Measurements from ENCODE around the gene LYRM4.

The LYRM4 gene

GRCh38 chr6:5191722-5192121, 69.0 kb downstream of the LYRM4 start:
- no peaks in the 10 kb centered on the region for H3K27me3 ChIP-seq (ENCODE audit: control insufficient read depth, insufficient read depth, low read length)
- H3K4me3 ChIP-seq (ENCODE audit: low read length): no peak overlapping the region
- no peak overlapping the region for H3K27ac ChIP-seq (ENCODE audit: low read depth, low read length)
- no peaks in the 10 kb centered on the region for H3K4me1 ChIP-seq (ENCODE audit: control insufficient read depth, insufficient read depth, low read length)
- no peak overlapping the region for H3K9ac ChIP-seq (ENCODE audit: low read length)
- H3K36me3 ChIP-seq (ENCODE audit: control insufficient read depth, insufficient read depth, low read length): no peaks in the 10 kb centered on the region

GRCh38 chr6:5191222-5191621, 69.5 kb downstream of the LYRM4 start:
- Histone ChIP-seq H3K27ac (ENCODE audit: low read depth, low read length) (no peak overlapping the region), H3K27me3 (ENCODE audit: control insufficient read depth, insufficient read depth, low read length) (no peaks in the 10 kb centered on the region)

GRCh38 chr6:5190507-5190906, 70.2 kb downstream of the LYRM4 start:
- H3K9ac ChIP-seq (ENCODE audit: low read length): no peak overlapping the region
- H3K4me3 ChIP-seq (ENCODE audit: low read length): no peak overlapping the region
- no peaks in the 10 kb centered on the region for H3K27me3 ChIP-seq (ENCODE audit: control insufficient read depth, insufficient read depth, low read length)
- no peaks in the 10 kb centered on the region for H3K36me3 ChIP-seq (ENCODE audit: control insufficient read depth, insufficient read depth, low read length)
- H3K27ac ChIP-seq (ENCODE audit: low read depth, low read length): no peak overlapping the region
- H3K4me1 ChIP-seq (ENCODE audit: control insufficient read depth, insufficient read depth, low read length): no peaks in the 10 kb centered on the region

More at GRCh38 chr6:5191222-5191621, 69.5 kb downstream of the LYRM4 start:
- H3K9ac ChIP-seq (ENCODE audit: low read length): no peak overlapping the region
- no peaks in the 10 kb centered on the region for H3K4me1 ChIP-seq (ENCODE audit: control insufficient read depth, insufficient read depth, low read length)
- no peak overlapping the region for H3K4me3 ChIP-seq (ENCODE audit: low read length)
- no peaks in the 10 kb centered on the region for H3K36me3 ChIP-seq (ENCODE audit: control insufficient read depth, insufficient read depth, low read length)

GRCh38 chr6:5188646-5189045, 72.1 kb downstream of the LYRM4 start:
- Histone ChIP-seq H3K27ac (ENCODE audit: low read depth, low read length) (no peak overlapping the region), H3K4me3 (ENCODE audit: low read length) (no peak overlapping the region), H3K4me1 (ENCODE audit: control insufficient read depth, insufficient read depth, low read length) (no peaks in the 10 kb centered on the region), H3K9ac (ENCODE audit: low read length) (no peak overlapping the region), H3K36me3 (ENCODE audit: control insufficient read depth, insufficient read depth, low read length) (no peaks in the 10 kb centered on the region), H3K27me3 (ENCODE audit: control insufficient read depth, insufficient read depth, low read length) (no peaks in the 10 kb centered on the region)

GRCh38 chr6:5184878-5185277, 75.9 kb downstream of the LYRM4 start:
- Histone ChIP-seq H3K9ac (ENCODE audit: low read length) (no peak overlapping the region), H3K4me3 (ENCODE audit: low read length) (no peak overlapping the region), H3K4me1 (ENCODE audit: control insufficient read depth, insufficient read depth, low read length) (no peaks in the 10 kb centered on the region), H3K27me3 (ENCODE audit: control insufficient read depth, insufficient read depth, low read length) (no peaks in the 10 kb centered on the region), H3K36me3 (ENCODE audit: control insufficient read depth, insufficient read depth, low read length) (no peaks in the 10 kb centered on the region), H3K27ac (ENCODE audit: low read depth, low read length) (no peak overlapping the region)

GRCh38 chr6:5184218-5184617, 76.5 kb downstream of the LYRM4 start:
- no peak overlapping the region for H3K27ac ChIP-seq (ENCODE audit: low read depth, low read length)

GRCh38 chr6:5181510-5182317, 79.0 kb downstream of the LYRM4 start:
- no peaks in the 10 kb centered on the region for H3K4me1 ChIP-seq (ENCODE audit: control insufficient read depth, insufficient read depth, low read length)
- H3K4me3 ChIP-seq (ENCODE audit: low read length): no peak overlapping the region
- no peak overlapping the region for H3K27ac ChIP-seq (ENCODE audit: low read depth, low read length)
- H3K27me3 ChIP-seq (ENCODE audit: control insufficient read depth, insufficient read depth, low read length): no peaks in the 10 kb centered on the region
- H3K36me3 ChIP-seq (ENCODE audit: control insufficient read depth, insufficient read depth, low read length): no peaks in the 10 kb centered on the region
- no peak overlapping the region for H3K9ac ChIP-seq (ENCODE audit: low read length)

More at GRCh38 chr6:5184218-5184617, 76.5 kb downstream of the LYRM4 start:
- Histone ChIP-seq H3K4me3 (ENCODE audit: low read length) (no peak overlapping the region), H3K9ac (ENCODE audit: low read length) (no peak overlapping the region), H3K27me3 (ENCODE audit: control insufficient read depth, insufficient read depth, low read length) (no peaks in the 10 kb centered on the region), H3K36me3 (ENCODE audit: control insufficient read depth, insufficient read depth, low read length) (no peaks in the 10 kb centered on the region), H3K4me1 (ENCODE audit: control insufficient read depth, insufficient read depth, low read length) (no peaks in the 10 kb centered on the region)

- Histone ChIP-seq H3K4me3 (ENCODE audit: low read length) (no peak overlapping the region), H3K36me3 (ENCODE audit: control insufficient read depth, insufficient read depth, low read length) (no peaks in the 10 kb centered on the region), H3K27me3 (ENCODE audit: control insufficient read depth, insufficient read depth, low read length) (no peaks in the 10 kb centered on the region), H3K9ac (ENCODE audit: low read length) (no peak overlapping the region), H3K4me1 (ENCODE audit: control insufficient read depth, insufficient read depth, low read length) (no peaks in the 10 kb centered on the region), H3K27ac (ENCODE audit: low read depth, low read length) (no peak overlapping the region)
Measured at GRCh38 chr6:5180636-5181035, 80.1 kb downstream of the LYRM4 start.

- H3K27me3 ChIP-seq (ENCODE audit: control insufficient read depth, insufficient read depth, low read length): no peaks in the 10 kb centered on the region
- no peak overlapping the region for H3K27ac ChIP-seq (ENCODE audit: low read depth, low read length)
- H3K4me1 ChIP-seq (ENCODE audit: control insufficient read depth, insufficient read depth, low read length): no peaks in the 10 kb centered on the region
- no peak overlapping the region for H3K4me3 ChIP-seq (ENCODE audit: low read length)
- H3K36me3 ChIP-seq (ENCODE audit: control insufficient read depth, insufficient read depth, low read length): no peaks in the 10 kb centered on the region
- H3K9ac ChIP-seq (ENCODE audit: low read length): no peak overlapping the region
Measured at GRCh38 chr6:5179917-5180316, 80.8 kb downstream of the LYRM4 start.

- Histone ChIP-seq H3K27ac (ENCODE audit: low read depth, low read length) (no peak overlapping the region), H3K36me3 (ENCODE audit: control insufficient read depth, insufficient read depth, low read length) (no peaks in the 10 kb centered on the region), H3K4me1 (ENCODE audit: control insufficient read depth, insufficient read depth, low read length) (no peaks in the 10 kb centered on the region), H3K4me3 (ENCODE audit: low read length) (no peak overlapping the region), H3K9ac (ENCODE audit: low read length) (no peak overlapping the region), H3K27me3 (ENCODE audit: control insufficient read depth, insufficient read depth, low read length) (no peaks in the 10 kb centered on the region)
Measured at GRCh38 chr6:5178806-5179205, 81.9 kb downstream of the LYRM4 start.

GRCh38 chr6:5175635-5176034, 85.1 kb downstream of the LYRM4 start:
- Histone ChIP-seq H3K27ac (ENCODE audit: low read depth, low read length) (no peak overlapping the region), H3K27me3 (ENCODE audit: control insufficient read depth, insufficient read depth, low read length) (no peaks in the 10 kb centered on the region), H3K4me3 (ENCODE audit: low read length) (no peak overlapping the region), H3K9ac (ENCODE audit: low read length) (no peak overlapping the region), H3K4me1 (ENCODE audit: control insufficient read depth, insufficient read depth, low read length) (no peaks in the 10 kb centered on the region), H3K36me3 (ENCODE audit: control insufficient read depth, insufficient read depth, low read length) (no peaks in the 10 kb centered on the region)

- no peak overlapping the region for H3K9ac ChIP-seq (ENCODE audit: low read length)
Measured at GRCh38 chr6:5174756-5175549, 85.8 kb downstream of the LYRM4 start.

More at GRCh38 chr6:5174756-5175549, 85.8 kb downstream of the LYRM4 start:
- Histone ChIP-seq H3K36me3 (ENCODE audit: control insufficient read depth, insufficient read depth, low read length) (no peaks in the 10 kb centered on the region), H3K4me3 (ENCODE audit: low read length) (no peak overlapping the region), H3K4me1 (ENCODE audit: control insufficient read depth, insufficient read depth, low read length) (no peaks in the 10 kb centered on the region), H3K27ac (ENCODE audit: low read depth, low read length) (no peak overlapping the region), H3K27me3 (ENCODE audit: control insufficient read depth, insufficient read depth, low read length) (no peaks in the 10 kb centered on the region)

Measured in rectal smooth muscle tissue (tissue), 1 donor.